Retina (tissue), 1 donor: ENCODE data around the gene ANKMY2.
A peak's percentile ranks its signal among the peaks of the same experiment; 100 is the strongest.
"Not testable (repeated sequence)": the region's sequence is repeated elsewhere in the genome, so short reads cannot be mapped to it uniquely, and the experiment has no call there.

Experiments used
- DNase-seq: peaks from one replicate; pipeline ENCODE4 v3.0.0-alpha.2; 2016

ANKMY2 gene

GRCh38 chr7:16645593-16646471 is at the start of gene ANKMY2, which contains the start of gene BZW2:
ANKMY2 (minus strand) TSS chr7:16645754; CDS start chr7:16645573, 181 bp downstream.
BZW2 (plus strand) TSS chr7:16646181; CDS start chr7:16665444, 19,263 bp downstream.
- peak; percentile 99 for DNase-seq

DNA sequence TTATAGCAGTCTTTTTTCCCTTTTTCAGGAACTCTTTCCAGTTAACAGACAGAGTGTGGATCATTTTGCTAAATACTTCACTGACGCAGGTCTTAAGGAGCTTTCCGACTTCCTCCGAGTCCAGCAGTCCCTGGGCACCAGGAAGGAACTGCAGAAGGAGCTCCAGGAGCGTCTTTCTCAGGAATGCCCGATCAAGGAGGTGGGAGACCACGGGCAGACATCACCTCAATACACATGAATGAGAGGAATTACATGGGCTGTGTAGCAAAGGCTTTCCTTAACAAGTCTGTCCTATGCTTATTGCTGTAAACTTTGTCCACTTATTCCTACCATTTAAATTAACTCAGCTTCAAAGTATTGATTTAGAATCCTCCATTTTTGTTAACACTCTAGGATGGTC is 49.3 kb upstream of the ANKMY2 start:
- no peak for DNase-seq

GRCh38 chr7:16693601-16694318 is 48.2 kb upstream of the ANKMY2 start:
- DNase-seq, result no peak

DNA sequence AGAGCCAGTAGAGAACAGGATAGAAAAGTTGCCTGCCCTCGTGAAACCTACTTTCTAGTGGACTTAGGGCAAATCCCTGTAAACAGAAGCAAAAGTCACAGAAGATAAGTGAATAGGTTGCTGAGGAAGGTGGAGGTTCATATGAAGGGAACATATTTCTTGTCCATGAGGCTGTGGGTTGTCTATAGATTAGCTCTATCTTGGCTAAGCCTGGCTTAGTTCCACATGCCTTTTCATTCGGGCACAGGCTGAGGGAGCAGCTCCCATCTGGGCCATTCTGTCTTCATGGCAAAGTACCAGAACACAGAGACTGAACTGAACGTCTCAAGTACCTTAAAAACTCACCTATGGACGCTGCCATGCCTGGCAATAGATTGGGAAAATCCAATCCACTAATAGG is 45.7 kb upstream of the ANKMY2 start:
- DNase-seq, result no peak

GRCh38 chr7:16688249-16688648 is 42.7 kb upstream of the ANKMY2 start:
- no peak for DNase-seq

- no peak for DNase-seq
These were observed 40.0 kb upstream of the ANKMY2 start for GRCh38 chr7:16685535-16685934.

DNA sequence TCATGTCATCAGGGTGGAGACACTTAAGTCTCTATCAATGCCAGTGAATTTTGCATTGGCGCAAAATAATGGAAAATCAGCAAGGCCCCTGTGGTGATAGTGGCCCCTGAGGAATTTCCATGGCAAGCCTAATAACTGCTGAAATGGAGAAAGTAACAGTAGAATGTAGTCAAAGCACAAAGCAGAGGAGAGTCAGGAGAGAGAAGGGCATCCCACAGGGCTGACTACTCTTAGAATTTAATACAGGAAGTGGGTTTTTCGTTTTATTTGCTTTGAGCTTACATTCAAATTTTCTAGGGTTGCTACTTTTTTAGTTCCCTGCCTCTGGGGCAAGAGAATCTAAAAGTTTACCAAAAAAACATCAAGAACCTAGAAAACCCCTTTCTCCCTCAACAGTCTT is 39.4 kb upstream of the ANKMY2 start:
- DNase-seq, result no peak

DNA sequence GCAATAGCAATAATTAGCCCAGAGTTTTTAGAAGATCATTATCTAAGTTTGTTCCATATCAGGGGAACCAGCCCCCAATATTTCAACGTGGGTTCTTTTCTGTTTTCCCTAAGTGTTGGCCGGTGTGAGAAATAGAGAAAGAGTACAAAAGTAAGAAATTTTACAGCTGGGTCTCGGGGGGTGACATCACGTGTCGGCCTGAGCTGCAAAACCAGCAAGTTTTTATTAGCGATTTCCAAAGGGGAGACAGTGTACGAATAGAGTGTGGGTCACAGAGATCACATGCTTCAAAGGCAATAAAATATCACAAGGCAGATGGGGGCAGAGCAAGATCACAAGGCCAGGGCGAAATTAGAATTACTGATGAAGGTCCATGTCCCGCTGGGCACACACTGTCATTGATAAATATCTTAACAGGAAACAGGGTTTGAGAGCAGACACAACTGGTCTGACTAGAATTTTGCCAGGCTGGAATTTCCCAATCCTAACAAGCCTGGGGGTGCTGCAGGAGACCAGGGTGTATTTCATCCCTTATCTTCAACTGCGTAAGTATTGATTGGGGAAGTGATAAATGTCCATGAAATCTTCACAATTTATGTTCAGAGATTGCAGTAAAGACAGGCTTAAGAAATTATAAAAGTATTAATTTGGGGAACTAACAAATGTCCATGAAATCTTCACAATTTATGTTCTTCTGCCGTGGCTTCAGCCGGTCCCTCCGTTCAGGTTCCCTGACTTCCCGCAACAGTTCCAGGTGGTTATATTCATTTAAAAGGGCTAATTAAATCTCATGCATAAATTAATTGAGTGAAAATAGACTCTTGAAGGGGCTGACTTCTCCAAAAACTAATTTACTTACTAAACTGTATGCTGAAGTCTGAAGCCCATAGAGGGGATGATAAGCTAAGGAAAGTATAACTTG is 33.4 kb upstream of the ANKMY2 start:
- DNase-seq, result not testable (repeated sequence)

- no peak for DNase-seq
These were observed 32.5 kb upstream of the ANKMY2 start for GRCh38 chr7:16677978-16678494.

GRCh38 chr7:16675277-16675676 is 29.7 kb upstream of the ANKMY2 start:
- DNase-seq, result no peak

GRCh38 chr7:16671811-16672210 is 26.3 kb upstream of the ANKMY2 start:
- DNase-seq, result no peak

GRCh38 chr7:16670731-16671344 is 25.3 kb upstream of the ANKMY2 start:
- DNase-seq, result no peak

- DNase-seq, result no peak
These were observed 24.5 kb upstream of the ANKMY2 start for GRCh38 chr7:16670021-16670420.

DNA sequence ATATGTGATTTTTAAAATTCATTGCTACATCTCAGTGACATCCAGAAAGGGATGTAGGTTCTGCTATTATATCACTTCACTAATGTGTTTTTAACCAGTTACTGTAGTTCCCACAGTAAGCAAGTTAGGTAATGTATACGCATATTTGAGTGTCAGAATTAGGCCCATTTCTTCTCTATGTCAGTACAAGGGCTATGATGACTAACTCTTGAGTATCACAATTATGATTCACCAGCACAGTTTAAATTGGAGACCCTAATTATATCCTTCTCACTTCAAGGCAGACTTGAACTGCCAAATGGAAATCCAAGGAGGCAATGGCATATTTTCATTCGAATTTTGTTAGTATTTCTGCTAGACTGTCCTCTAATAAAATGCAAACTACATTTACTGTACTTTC is 24.0 kb upstream of the ANKMY2 start:
- no peak for DNase-seq

DNA sequence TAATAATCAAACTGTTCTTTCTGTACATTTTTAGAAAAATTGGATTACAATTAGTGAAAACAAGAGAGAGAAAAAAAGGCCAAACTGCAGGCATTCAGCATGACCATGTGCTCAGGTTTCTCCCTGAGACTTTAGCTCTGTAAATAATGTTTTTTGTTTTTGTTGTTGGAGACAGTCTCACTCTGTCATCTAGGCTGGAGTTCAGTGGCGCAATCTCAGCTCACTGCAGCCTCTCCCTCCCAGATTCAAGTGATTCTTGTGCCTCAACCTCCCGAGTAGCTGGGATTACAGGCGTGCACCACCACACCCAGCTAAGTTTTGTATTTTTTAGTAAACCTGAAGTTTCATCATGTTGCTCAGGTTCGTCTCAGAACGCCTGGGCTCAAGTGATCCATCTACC is 23.4 kb upstream of the ANKMY2 start:
- no peak for DNase-seq

GRCh38 chr7:16668049-16668858 is 22.7 kb upstream of the ANKMY2 start:
- DNase-seq, result no peak

GRCh38 chr7:16667355-16667754 is 21.8 kb upstream of the ANKMY2 start:
- no peak for DNase-seq

- no peak for DNase-seq
These were observed 16.4 kb upstream of the ANKMY2 start for GRCh38 chr7:16661924-16662323.

GRCh38 chr7:16660702-16661464 is 15.3 kb upstream of the ANKMY2 start:
- no peak for DNase-seq

GRCh38 chr7:16659854-16660497 is 14.4 kb upstream of the ANKMY2 start:
- not testable (repeated sequence) for DNase-seq
